K562 (cell line): Measurements from ENCODE around the gene MED15. TPM values are rescaled to one million over a fixed set of nuclear protein-coding genes. Genes with fewer than 3 reads are reported as not detected.

Source experiments
- ATAC-seq: fragments of 200-7000 bp; cut with Tn5 transposase; 3 replicates; pipeline ENCODE4 v1.9.1; 2020; ENCODE audit warnings: moderate library complexity
- BruUV-seq: library from RNA; stranded (reverse); fragments of 400-500 nt; replicated peaks from 2 replicates; lab custom pipeline; 2021; lab: Mats Ljungman, UMichigan
- CTCF ChIA-PET: fragments of 300-600 bp; formaldehyde crosslinking; extraction: SDS; loops from one replicate; lab custom pipeline; 2021; ENCODE audit warnings: low intra/inter-chr PET ratio; lab: Yijun Ruan, JAX
- POLR2A ChIA-PET: fragments of 300-600, 350-650 bp; sonication (Branson Sonifier 250); formaldehyde crosslinking; extraction: SDS; loops from one replicate; lab custom pipeline; 2021; ENCODE audit warnings: antibody characterized with exemption, inconsistent platforms; lab: Yijun Ruan, JAX
- DNase-seq, 4 experiments: peaks; one replicate each; pipeline versions ENCODE4 v3.0.0 to v3.0.0-alpha.2; 2011 to 2018; ENCODE audit warnings: low spot score in 3 of 4, mixed read lengths in 3 of 4; ENCODE audit errors: extremely low read depth in 1 of 4
- FAIRE-seq: peaks from 2 replicates; lab custom pipeline; 2011; peaks lifted over from hg19 to GRCh38; lab: Jason Lieb, UNC
- H2AFZ ChIP-seq: 2 replicates; pipeline ENCODE4 v1.6.0; 2011; ENCODE audit warnings: low read depth, low read length, control low read depth, inconsistent platforms
- H3K27ac ChIP-seq: fragments of 200-600 bp; 3 replicates; pipeline ENCODE4 v1.8.0; 2011; ENCODE audit warnings: low read depth, mild to moderate bottlenecking, control low read depth, inconsistent platforms, low read length, moderate library complexity, mixed read lengths; ENCODE audit errors: extremely low read depth
- H3K27me3 ChIP-seq, 2 experiments: fragments of 300-600 bp in 1 of 2; 2 replicates in 1 of 2; 3 replicates in 1 of 2; pipeline versions ENCODE4 v1.6.0 to v1.8.0; 2011; ENCODE audit warnings: inconsistent platforms in 2 of 2, low read length in 2 of 2, mild to moderate bottlenecking in 1 of 2, mixed read lengths in 1 of 2, moderate library complexity in 1 of 2; ENCODE audit not compliant: control insufficient read depth in 2 of 2, insufficient read depth in 2 of 2
- H3K36me3 ChIP-seq: fragments of 300-600 bp; 3 replicates; pipeline ENCODE4 v1.8.0; 2011; ENCODE audit warnings: mild to moderate bottlenecking, low read length, inconsistent platforms; ENCODE audit not compliant: control insufficient read depth, insufficient read depth
- H3K4me1 ChIP-seq, 2 experiments: fragments of 200-600 bp in 1 of 2; replicated peaks in 1 of 2; 2 replicates in 1 of 2; 3 replicates in 1 of 2; pipeline versions ENCODE4 v1.5.1 to v1.8.0; 2011; ENCODE audit warnings: inconsistent platforms in 2 of 2, low read length in 2 of 2, mild to moderate bottlenecking in 1 of 2, mixed read lengths in 1 of 2, moderate library complexity in 1 of 2; ENCODE audit not compliant: control insufficient read depth in 2 of 2, insufficient read depth in 2 of 2
- H3K4me2 ChIP-seq: 2 replicates; pipeline ENCODE4 v1.6.1; 2011; ENCODE audit warnings: low read length, control low read depth, inconsistent platforms, mixed read lengths; ENCODE audit not compliant: insufficient read depth
- H3K4me3 ChIP-seq: fragments of 200-600 bp; sonication (generic), shearing (Covaris generic); 2 replicates; pipeline ENCODE4 v1.5.1; 2016; ENCODE audit warnings: control low read depth, inconsistent platforms
- H3K79me2 ChIP-seq: fragments of 200-600 bp; 3 replicates; pipeline ENCODE4 v1.8.0; 2011; ENCODE audit warnings: low read length, inconsistent platforms; ENCODE audit not compliant: control insufficient read depth, insufficient read depth
- H3K9ac ChIP-seq, 2 experiments: 2 replicates each; pipeline versions ENCODE4 v1.6.0 to v1.6.1; 2011; ENCODE audit warnings: low read depth in 2 of 2, low read length in 2 of 2, control low read depth in 1 of 2, inconsistent platforms in 1 of 2, mild to moderate bottlenecking in 1 of 2, mixed read lengths in 1 of 2; ENCODE audit not compliant: insufficient read depth in 1 of 2
- H3K9me1 ChIP-seq: one replicate; pipeline ENCODE4 v1.6.0; 2011; ENCODE audit warnings: inconsistent platforms, mild to moderate bottlenecking, low read length, moderate library complexity; ENCODE audit not compliant: control insufficient read depth, insufficient read depth
- H3K9me3 ChIP-seq: replicated peaks from 2 replicates; pipeline ENCODE4 v1.5.1; 2011; ENCODE audit warnings: low read depth, low read length, inconsistent platforms; ENCODE audit not compliant: control insufficient read depth, insufficient read depth
- H4K20me1 ChIP-seq: replicated peaks from 2 replicates; pipeline ENCODE4 v1.6.1; 2011; ENCODE audit warnings: low read length, inconsistent platforms, mixed read lengths; ENCODE audit not compliant: control insufficient read depth, insufficient read depth
- RBM22 ChIP-seq: fragments of 200-400 bp; formaldehyde crosslinking; IDR thresholded peaks from 2 replicates; pipeline ENCODE4 v1.6.1; 2018; ENCODE audit warnings: low read length, low read depth; ENCODE audit not compliant: poor library complexity, severe bottlenecking
- SIX5 ChIP-seq, 2 experiments: IDR thresholded peaks; 2 replicates each; pipeline ENCODE4 v1.6.1; 2011; ENCODE audit warnings: low read length in 2 of 2, borderline replicate concordance in 1 of 2, low read depth in 1 of 2, mild to moderate bottlenecking in 1 of 2, moderate library complexity in 1 of 2; ENCODE audit not compliant: insufficient read depth in 1 of 2
- ZNF780A ChIP-seq: fragments of 250-450 bp; sonication (Bioruptor Pico); IDR thresholded peaks from 2 replicates; pipeline ENCODE4 v1.5.0; 2021; ENCODE audit warnings: mild to moderate bottlenecking
- WGBS: fragments of 100-300 bp; shearing (Covaris generic); methylation state at CpG from one replicate; pipeline ENCODE4 v1.1.6; 2016; ENCODE audit warnings: low coverage, mixed read lengths; ENCODE audit not compliant: insufficient coverage; ENCODE audit errors: missing lambda C conversion rate; 5-methylcytosine and 5-hydroxymethylcytosine counted together
- in situ Hi-C: fragments of 300-500 bp; cut with MboI; formaldehyde crosslinking; loops from 4 replicates; pipeline ENCODE4 v1.15.0; 2018; ENCODE audit warnings: inconsistent platforms, mixed read lengths
- intact Hi-C: fragments of 100-400 bp; cut with micrococcal nuclease; formaldehyde crosslinking; loops from 2 replicates; pipeline ENCODE4 v1.14.2; 2022
- polyA plus RNA-seq, 8 experiments: library from polyadenylated mRNA; depleted of rRNA in 4 of 8; stranded (reverse) in 5 of 8; unstranded in 3 of 8; fragments of >200 nt; fragmentation: Nextera tagmentation in 2 of 8; fragmentation: Illumina TruSeq in 1 of 8; extraction: Ambion mirVana in 2 of 8; extraction: Trizol in 1 of 8; gene quantifications; 2 replicates each; pipeline versions ENCODE4 v1.2.1 to v1.2.3, GENCODE V29; 2011 to 2014; ENCODE audit warnings: inconsistent platforms in 1 of 8, missing spikeins in 1 of 8
- total RNA-seq, 7 experiments: library from RNA; depleted of rRNA in 6 of 7; stranded (reverse); fragments of >200 nt in 6 of 7; fragmentation: Illumina TruSeq in 2 of 7; extraction: Trizol in 2 of 7; gene quantifications; 2 replicates each; pipeline versions ENCODE4 v1.2.1 to v1.2.3, GENCODE V29; 2011 to 2021; ENCODE audit warnings: low replicate concordance in 1 of 7
- TF ChIP-seq, protein P1 (sequence below): fragments of 450-650 bp; IDR thresholded peaks from 2 replicates; pipeline ENCODE4 v1.6.1; 2014; ENCODE audit warnings: low read depth, mild to moderate bottlenecking, moderate library complexity, borderline replicate concordance
- TF ChIP-seq, protein P2 (sequence below), 2 experiments: fragments of 450-650 bp; formaldehyde crosslinking in 1 of 2; IDR thresholded peaks; 2 replicates each; pipeline versions ENCODE4 v1.4.0 to v1.6.1; 2014 to 2020; ENCODE audit warnings: mild to moderate bottlenecking in 2 of 2, borderline replicate concordance in 1 of 2, low read depth in 1 of 2
- TF ChIP-seq, protein P3 (sequence below): sonication (generic); formaldehyde crosslinking; IDR thresholded peaks from 2 replicates; pipeline ENCODE4 v1.8.0; 2022; ENCODE audit warnings: missing genetic modification reagents, mild to moderate bottlenecking, borderline replicate concordance

Gene MED15
- total and polyA plus RNA-seq, 9 of the 15 experiments (the other 6 are each of a cell fraction or from before 2014, with no cell fraction given): 4.0 to 271 (median 60.1) TPM

DNA sequence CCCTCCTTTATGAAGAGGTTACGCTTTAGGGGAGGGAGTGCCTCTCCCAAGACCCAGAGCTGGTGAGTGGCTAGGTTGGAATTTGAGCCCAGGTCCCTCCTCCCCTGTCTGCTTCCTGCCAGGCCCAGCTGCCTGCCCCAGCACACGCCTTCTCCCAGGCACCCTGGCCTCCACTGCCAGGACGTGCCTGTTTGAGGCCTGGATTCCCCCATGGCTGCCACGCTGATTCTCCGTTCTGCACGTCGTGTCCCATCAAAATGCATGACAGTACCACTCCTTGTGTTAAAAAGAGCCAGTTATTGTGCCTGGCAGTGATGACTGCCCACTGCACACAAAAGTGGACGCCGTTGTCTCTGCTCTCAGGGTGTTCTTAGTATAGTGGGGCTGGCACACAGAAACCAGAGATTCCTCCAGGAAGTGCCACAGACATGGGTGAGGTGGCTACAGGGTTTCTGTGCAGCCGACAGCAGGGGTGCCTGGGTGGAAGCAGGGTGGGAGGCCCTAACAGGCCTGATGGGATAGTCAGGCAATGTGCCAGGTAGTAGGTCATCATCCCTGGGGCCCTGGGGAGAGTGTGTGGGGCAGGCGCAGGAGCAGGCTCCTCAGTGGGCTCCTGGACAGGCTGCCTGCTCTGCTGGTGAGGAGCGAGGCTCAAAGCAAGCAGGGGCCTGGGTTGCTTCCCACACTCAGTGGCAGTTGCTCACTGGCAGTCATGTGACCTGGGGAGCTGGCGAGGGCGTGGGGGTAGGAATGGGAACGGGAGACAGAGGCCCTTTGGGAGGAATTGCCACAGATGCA, 24.2 kb downstream of the MED15 start:
- Histone ChIP-seq H2AFZ (no peak overlapping the region), H3K4me2 (no peak overlapping the region), H3K9ac (peak overlapping the region in 1 of 2 experiments; percentile 33; a peak in 2 of 4 replicates), H3K9me3 (no peaks in the 10 kb centered on the region), H3K4me1 (peaks cover 8 to 52% of the 10 kb centered on the region in 2 experiments), H4K20me1 (peaks cover 75% of the 10 kb centered on the region), H3K27me3 (no peaks in the 10 kb centered on the region), H3K36me3 (peaks cover 78% of the 10 kb centered on the region), H3K79me2 (peaks cover 91% of the 10 kb centered on the region), H3K27ac (no peak overlapping the region; the same call in 2 of the 3 replicates), H3K4me3 (no peak overlapping the region), H3K9me1 (peaks cover 34% of the 10 kb centered on the region)
- CTCF ChIA-PET: no interaction called here
- peak; percentile 8; the same call in 2 of the 3 replicates for ATAC-seq
- DNase-seq: peak in 2 of 4 experiments; percentile 60 to 74
- no TSS peak for BruUV-seq
- WGBS: 82% methylated on average over 15 of the region's 15 CpGs
- POLR2A ChIA-PET: interaction anchor here (0.6 to 68.9 kb wide), 3 partner anchors 12 to 1978 kb away, joined by 3 to 1693 read pairs (median 1693); partner anchors contain the start of gene MED15
- no peak for FAIRE-seq
- intact Hi-C loops: no loop called here
- in situ Hi-C loops: no loop called here
- TF ChIP-seq RBM22 (peak; percentile 54), ZNF780A (CRISPR knock-in tag) (no peak), SIX5 (IDR thresholded peaks at IDR 0.05; ENCODE audit: borderline replicate concordance in 1 of 2, insufficient read depth in 1 of 2, low read depth in 1 of 2, low read length in 2 of 2) (0 out of 4 replicates have a peak, but pooled peaks of 1 of the 2 experiments have one; percentile 4)
- TF ChIP-seq, protein P1, sequence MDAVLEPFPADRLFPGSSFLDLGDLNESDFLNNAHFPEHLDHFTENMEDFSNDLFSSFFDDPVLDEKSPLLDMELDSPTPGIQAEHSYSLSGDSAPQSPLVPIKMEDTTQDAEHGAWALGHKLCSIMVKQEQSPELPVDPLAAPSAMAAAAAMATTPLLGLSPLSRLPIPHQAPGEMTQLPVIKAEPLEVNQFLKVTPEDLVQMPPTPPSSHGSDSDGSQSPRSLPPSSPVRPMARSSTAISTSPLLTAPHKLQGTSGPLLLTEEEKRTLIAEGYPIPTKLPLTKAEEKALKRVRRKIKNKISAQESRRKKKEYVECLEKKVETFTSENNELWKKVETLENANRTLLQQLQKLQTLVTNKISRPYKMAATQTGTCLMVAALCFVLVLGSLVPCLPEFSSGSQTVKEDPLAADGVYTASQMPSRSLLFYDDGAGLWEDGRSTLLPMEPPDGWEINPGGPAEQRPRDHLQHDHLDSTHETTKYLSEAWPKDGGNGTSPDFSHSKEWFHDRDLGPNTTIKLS: no peak
- TF ChIP-seq, protein P2, sequence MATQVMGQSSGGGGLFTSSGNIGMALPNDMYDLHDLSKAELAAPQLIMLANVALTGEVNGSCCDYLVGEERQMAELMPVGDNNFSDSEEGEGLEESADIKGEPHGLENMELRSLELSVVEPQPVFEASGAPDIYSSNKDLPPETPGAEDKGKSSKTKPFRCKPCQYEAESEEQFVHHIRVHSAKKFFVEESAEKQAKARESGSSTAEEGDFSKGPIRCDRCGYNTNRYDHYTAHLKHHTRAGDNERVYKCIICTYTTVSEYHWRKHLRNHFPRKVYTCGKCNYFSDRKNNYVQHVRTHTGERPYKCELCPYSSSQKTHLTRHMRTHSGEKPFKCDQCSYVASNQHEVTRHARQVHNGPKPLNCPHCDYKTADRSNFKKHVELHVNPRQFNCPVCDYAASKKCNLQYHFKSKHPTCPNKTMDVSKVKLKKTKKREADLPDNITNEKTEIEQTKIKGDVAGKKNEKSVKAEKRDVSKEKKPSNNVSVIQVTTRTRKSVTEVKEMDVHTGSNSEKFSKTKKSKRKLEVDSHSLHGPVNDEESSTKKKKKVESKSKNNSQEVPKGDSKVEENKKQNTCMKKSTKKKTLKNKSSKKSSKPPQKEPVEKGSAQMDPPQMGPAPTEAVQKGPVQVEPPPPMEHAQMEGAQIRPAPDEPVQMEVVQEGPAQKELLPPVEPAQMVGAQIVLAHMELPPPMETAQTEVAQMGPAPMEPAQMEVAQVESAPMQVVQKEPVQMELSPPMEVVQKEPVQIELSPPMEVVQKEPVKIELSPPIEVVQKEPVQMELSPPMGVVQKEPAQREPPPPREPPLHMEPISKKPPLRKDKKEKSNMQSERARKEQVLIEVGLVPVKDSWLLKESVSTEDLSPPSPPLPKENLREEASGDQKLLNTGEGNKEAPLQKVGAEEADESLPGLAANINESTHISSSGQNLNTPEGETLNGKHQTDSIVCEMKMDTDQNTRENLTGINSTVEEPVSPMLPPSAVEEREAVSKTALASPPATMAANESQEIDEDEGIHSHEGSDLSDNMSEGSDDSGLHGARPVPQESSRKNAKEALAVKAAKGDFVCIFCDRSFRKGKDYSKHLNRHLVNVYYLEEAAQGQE (IDR thresholded peaks at IDR 0.05; ENCODE audit: borderline replicate concordance): no peak
- TF ChIP-seq, protein P2 (CRISPR knock-in tag; IDR thresholded peaks at IDR 0.05; ENCODE audit: low read depth): 0 out of 2 replicates have a peak, but pooled peaks have one; percentile 50
- TF ChIP-seq, protein P3, sequence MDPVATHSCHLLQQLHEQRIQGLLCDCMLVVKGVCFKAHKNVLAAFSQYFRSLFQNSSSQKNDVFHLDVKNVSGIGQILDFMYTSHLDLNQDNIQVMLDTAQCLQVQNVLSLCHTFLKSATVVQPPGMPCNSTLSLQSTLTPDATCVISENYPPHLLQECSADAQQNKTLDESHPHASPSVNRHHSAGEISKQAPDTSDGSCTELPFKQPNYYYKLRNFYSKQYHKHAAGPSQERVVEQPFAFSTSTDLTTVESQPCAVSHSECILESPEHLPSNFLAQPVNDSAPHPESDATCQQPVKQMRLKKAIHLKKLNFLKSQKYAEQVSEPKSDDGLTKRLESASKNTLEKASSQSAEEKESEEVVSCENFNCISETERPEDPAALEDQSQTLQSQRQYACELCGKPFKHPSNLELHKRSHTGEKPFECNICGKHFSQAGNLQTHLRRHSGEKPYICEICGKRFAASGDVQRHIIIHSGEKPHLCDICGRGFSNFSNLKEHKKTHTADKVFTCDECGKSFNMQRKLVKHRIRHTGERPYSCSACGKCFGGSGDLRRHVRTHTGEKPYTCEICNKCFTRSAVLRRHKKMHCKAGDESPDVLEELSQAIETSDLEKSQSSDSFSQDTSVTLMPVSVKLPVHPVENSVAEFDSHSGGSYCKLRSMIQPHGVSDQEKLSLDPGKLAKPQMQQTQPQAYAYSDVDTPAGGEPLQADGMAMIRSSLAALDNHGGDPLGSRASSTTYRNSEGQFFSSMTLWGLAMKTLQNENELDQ (CRISPR knock-in tag): 0 out of 2 replicates have a peak, but pooled peaks have one; percentile 62
